Ascending aorta (tissue), 2 donors: ENCODE results near the gene LRRC36. TPM values are rescaled to one million over a fixed set of nuclear protein-coding genes. Genes with fewer than 3 reads are reported as not detected.

Source experiments
- DNase-seq, 2 donors: peaks; one replicate each; pipeline ENCODE4 v3.0.0-alpha.2; 2019; ENCODE audit warnings: low spot score in 2 of 2
- H3K27ac ChIP-seq, 2 donors: fragments of 200-600 bp; sonication (generic); one replicate each; pipeline ENCODE4 v1.5.1; 2016 to 2017; ENCODE audit warnings: mild to moderate bottlenecking in 1 of 2
- H3K27me3 ChIP-seq: fragments of 200-600 bp; sonication (generic); one replicate; pipeline ENCODE4 v1.5.1; 2017
- H3K36me3 ChIP-seq, 2 donors: fragments of 200-600 bp; sonication (generic); one replicate each; pipeline ENCODE4 v1.5.1; 2016
- H3K4me1 ChIP-seq, 2 donors: fragments of 200-600 bp; sonication (generic); one replicate each; pipeline ENCODE4 v1.5.1; 2016 to 2017; ENCODE audit warnings: mild to moderate bottlenecking in 1 of 2
- H3K4me3 ChIP-seq, 2 donors: fragments of 200-600 bp; sonication (generic); one replicate each; pipeline ENCODE4 v1.5.1; 2016 to 2017; ENCODE audit warnings: mild to moderate bottlenecking in 1 of 2
- H3K9me3 ChIP-seq, 2 donors: fragments of 200-600 bp; sonication (generic); one replicate each; pipeline ENCODE4 v1.5.1; 2016
- intact Hi-C: fragments of 100-400 bp; cut with DNase I; formaldehyde crosslinking; loops from one replicate; pipeline ENCODE4 v1.15.1; 2023
- total RNA-seq: library from RNA; depleted of rRNA; stranded (reverse); fragments of >200 nt; gene quantifications from one replicate; pipeline ENCODE4 v1.1.0, GENCODE V29; 2016
- TF ChIP-seq, protein P1 (sequence below), 3 experiments: fragments of 200-600 bp in 2 of 3; fragments of 450-650 bp in 1 of 3; sonication (generic) in 2 of 3; IDR thresholded peaks; one replicate each; pipeline ENCODE4 v1.5.1; 2016 to 2019; ENCODE audit warnings: antibody characterized with exemption in 3 of 3, mild to moderate bottlenecking in 1 of 3, moderate library complexity in 1 of 3

LRRC36 gene
- total RNA-seq, 1 donor from 2014 or later, result not detected

DNA sequence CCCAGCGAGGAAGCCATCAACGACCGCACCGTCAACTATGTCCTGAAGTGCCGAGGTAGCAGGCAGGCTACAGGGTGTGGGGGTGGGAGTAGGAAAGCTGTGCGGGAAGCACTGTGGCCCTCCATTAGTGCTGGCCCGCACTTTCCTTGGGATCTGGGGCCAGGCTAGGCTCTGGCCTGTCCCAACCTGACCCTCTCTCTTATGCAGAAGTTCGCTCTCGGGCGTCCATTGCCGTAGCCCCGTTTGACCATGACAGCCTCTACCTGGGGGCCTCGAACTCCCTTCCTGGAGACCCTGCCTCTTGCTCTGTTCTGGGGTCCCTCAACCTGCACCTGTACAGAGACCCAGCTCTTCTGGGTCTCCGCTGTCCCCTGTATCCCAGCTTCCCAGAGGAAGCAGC, 38.7 kb upstream of the LRRC36 start:
- no peaks in the 10 kb centered on the region for H3K27me3 ChIP-seq
- H3K27ac ChIP-seq, result no peak overlapping the region
- TF ChIP-seq, protein P1, sequence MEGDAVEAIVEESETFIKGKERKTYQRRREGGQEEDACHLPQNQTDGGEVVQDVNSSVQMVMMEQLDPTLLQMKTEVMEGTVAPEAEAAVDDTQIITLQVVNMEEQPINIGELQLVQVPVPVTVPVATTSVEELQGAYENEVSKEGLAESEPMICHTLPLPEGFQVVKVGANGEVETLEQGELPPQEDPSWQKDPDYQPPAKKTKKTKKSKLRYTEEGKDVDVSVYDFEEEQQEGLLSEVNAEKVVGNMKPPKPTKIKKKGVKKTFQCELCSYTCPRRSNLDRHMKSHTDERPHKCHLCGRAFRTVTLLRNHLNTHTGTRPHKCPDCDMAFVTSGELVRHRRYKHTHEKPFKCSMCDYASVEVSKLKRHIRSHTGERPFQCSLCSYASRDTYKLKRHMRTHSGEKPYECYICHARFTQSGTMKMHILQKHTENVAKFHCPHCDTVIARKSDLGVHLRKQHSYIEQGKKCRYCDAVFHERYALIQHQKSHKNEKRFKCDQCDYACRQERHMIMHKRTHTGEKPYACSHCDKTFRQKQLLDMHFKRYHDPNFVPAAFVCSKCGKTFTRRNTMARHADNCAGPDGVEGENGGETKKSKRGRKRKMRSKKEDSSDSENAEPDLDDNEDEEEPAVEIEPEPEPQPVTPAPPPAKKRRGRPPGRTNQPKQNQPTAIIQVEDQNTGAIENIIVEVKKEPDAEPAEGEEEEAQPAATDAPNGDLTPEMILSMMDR (IDR thresholded peaks at IDR 0.05), result no peak
- no peaks in the 10 kb centered on the region for H3K9me3 ChIP-seq
- no peaks in the 10 kb centered on the region for H3K36me3 ChIP-seq
- no peaks in the 10 kb centered on the region for H3K4me1 ChIP-seq
- H3K4me3 ChIP-seq, result no peak overlapping the region
- no peak for DNase-seq
- intact Hi-C loops, result loop anchor here (10.0 kb wide), 1 partner anchor 107 kb away; the partner anchor contains the start of gene TPPP3

DNA sequence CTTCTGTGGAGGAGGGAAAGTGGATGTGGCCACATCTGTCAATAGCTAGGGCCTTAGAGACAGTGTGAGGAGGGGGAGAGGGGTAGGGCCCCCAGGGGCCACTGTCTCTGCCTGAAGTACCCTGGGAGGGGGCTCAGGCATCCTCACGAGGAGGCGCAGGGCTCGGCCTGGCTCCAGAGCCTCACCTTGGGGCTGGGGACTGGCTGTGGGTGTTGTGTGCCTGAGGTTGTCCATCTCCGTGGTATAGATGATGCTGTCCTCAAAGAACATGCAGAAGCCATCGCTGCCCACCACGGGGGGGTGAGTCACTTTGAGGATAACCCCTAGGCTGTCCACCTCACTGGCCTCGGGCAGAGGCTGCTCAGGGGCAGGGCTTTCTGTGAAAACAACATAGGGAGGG, 35.2 kb upstream of the LRRC36 start:
- intact Hi-C loops, result no loop called here
- Histone ChIP-seq H3K4me3 (no peak overlapping the region), H3K9me3 (no peaks in the 10 kb centered on the region), H3K27me3 (no peaks in the 10 kb centered on the region), H3K36me3 (no peaks in the 10 kb centered on the region), H3K27ac (no peak overlapping the region), H3K4me1 (no peaks in the 10 kb centered on the region)
- DNase-seq, result no peak
- TF ChIP-seq, protein P1 (IDR thresholded peaks at IDR 0.05), result no peak

DNA sequence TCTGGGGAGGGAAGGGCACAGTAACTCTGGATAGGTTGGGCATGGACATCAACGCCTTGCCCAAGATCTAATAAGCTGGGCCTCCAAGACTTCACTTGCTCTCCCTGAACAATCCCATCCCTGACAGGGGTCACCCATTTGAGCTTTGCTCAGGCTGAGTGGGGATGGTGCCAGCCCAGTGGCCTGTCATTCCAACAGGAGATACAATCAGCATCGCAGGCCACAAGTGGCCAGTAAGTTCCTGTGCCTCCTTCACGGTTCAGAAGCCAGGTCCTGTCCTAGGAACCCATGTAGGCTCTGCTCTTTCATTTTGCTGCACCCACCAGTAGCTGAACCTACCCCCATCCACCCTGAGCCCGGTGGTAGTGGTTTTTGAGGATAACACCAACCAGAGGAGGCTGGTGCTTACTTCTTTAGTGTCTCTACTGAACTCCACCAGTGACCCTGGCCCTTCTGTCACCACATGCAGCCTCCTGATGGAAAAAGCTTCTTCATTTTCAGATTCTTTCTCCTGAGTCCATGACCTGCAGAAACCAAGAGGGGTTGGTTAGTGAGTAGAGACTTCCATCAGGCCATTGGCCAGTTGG, 32.4 kb upstream of the LRRC36 start:
- Histone ChIP-seq H3K27me3 (no peaks in the 10 kb centered on the region), H3K4me1 (no peaks in the 10 kb centered on the region), H3K9me3 (no peaks in the 10 kb centered on the region), H3K4me3 (no peak overlapping the region), H3K36me3 (no peaks in the 10 kb centered on the region), H3K27ac (no peak overlapping the region)
- intact Hi-C loops, result no loop called here
- TF ChIP-seq, protein P1 (IDR thresholded peaks at IDR 0.05), result no peak
- DNase-seq, result no peak

DNA sequence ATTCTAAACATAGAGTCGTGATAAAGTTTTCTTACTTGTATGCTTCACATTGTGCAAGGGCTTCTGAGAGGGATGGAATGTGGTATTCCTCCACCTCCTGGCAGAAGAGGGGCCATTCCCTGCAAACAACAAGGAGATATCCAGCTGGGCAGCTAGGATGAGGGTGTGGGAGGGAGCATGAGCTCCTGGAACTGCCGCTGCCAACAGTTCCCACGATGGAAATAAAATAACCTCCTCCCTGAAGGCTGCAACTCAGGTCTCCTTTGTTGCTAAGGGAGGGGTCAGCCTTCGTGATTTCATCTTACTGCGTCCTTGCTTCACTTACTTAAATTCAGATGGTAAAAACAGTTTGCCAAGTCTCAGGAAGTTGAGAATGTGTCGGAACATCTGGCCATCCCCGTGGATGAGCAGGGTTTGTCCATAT, 31.7 kb upstream of the LRRC36 start:
- DNase-seq, result no peak
- Histone ChIP-seq H3K9me3 (no peaks in the 10 kb centered on the region), H3K4me3 (no peak overlapping the region), H3K36me3 (no peaks in the 10 kb centered on the region), H3K27ac (no peak overlapping the region), H3K27me3 (no peaks in the 10 kb centered on the region), H3K4me1 (no peaks in the 10 kb centered on the region)
- TF ChIP-seq, protein P1 (IDR thresholded peaks at IDR 0.05), result no peak
- intact Hi-C loops, result no loop called here

DNA sequence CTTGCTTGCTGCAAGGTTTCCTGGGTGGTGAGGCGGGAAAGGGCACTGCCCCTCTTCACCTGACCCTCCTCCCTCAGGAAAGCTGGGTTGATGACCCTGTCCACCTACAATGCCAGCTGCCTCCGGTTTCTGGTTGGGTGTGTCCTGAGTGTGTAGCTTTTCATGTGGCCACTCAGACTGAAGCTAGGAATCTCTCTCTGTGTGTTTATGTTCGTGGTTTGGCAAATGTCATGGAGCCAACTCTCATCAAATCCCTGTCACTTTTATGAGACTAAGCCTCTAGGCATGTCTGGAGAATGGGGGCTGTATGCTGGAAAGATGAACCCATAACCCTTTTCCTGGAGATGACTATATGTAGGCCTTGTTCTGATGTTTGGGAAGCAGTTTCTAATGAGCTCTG, 30.2 kb upstream of the LRRC36 start:
- DNase-seq, result no peak
- no peak overlapping the region for H3K4me3 ChIP-seq
- intact Hi-C loops, result no loop called here
- peaks cover 0 to under 1% of the 10 kb centered on the region in 2 donors for H3K4me1 ChIP-seq
- H3K27me3 ChIP-seq, result no peaks in the 10 kb centered on the region
- H3K36me3 ChIP-seq, result no peaks in the 10 kb centered on the region
- no peaks in the 10 kb centered on the region for H3K9me3 ChIP-seq
- TF ChIP-seq, protein P1 (IDR thresholded peaks at IDR 0.05), result no peak
- H3K27ac ChIP-seq, result no peak overlapping the region

DNA sequence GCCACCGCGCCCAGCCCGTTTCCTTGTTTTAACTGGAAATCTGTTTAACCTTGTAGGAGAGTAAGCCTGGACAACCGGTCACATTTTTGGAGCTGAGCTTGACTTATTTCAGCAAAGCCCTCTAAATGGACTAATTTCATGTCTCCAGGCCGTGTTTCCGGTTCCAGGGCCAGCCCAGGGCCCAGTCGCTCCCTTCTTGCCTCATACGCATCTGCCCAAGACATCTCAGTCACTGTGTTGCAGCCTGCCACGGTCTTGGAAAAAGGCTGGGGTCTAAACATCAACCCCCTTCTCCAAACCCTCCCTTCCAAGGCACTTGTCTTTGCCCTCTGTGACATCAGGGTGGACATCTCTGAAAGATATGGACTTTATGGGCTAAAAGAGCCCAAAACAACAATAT, 28.3 kb upstream of the LRRC36 start:
- H3K36me3 ChIP-seq, result no peaks in the 10 kb centered on the region
- no peak for DNase-seq

More for the DNA sequence above, 28.3 kb upstream of the LRRC36 start:
- H3K9me3 ChIP-seq, result no peaks in the 10 kb centered on the region
- no peak overlapping the region for H3K4me3 ChIP-seq
- no peaks in the 10 kb centered on the region for H3K27me3 ChIP-seq
- intact Hi-C loops, result no loop called here
- TF ChIP-seq, protein P1 (IDR thresholded peaks at IDR 0.05), result no peak
- H3K27ac ChIP-seq, result no peak overlapping the region
- peaks cover 0 to 4% of the 10 kb centered on the region in 2 donors for H3K4me1 ChIP-seq
